ENCODE measurements around the gene BZW2.

DNA sequence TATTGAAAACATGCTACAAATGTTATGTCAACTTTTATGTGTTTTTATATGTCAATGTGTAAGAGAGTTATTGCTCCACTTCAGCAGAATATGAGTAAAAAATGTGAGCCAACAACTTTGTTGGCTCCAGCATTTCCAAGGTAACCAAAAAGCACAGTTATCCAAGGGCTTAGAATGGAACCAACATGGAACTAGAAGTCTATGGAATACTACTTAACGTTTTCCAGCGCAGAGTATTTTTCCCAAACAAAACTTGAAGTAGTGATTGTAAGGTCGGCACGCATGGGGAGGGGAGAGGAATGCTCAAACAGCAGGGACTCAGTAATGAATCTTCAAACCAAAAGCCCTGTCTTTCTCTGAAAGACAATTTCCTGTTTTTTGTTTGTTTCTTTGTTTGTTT lies 62.5 kb downstream of the BZW2 start:
- TF ChIP-seq, protein P1, sequence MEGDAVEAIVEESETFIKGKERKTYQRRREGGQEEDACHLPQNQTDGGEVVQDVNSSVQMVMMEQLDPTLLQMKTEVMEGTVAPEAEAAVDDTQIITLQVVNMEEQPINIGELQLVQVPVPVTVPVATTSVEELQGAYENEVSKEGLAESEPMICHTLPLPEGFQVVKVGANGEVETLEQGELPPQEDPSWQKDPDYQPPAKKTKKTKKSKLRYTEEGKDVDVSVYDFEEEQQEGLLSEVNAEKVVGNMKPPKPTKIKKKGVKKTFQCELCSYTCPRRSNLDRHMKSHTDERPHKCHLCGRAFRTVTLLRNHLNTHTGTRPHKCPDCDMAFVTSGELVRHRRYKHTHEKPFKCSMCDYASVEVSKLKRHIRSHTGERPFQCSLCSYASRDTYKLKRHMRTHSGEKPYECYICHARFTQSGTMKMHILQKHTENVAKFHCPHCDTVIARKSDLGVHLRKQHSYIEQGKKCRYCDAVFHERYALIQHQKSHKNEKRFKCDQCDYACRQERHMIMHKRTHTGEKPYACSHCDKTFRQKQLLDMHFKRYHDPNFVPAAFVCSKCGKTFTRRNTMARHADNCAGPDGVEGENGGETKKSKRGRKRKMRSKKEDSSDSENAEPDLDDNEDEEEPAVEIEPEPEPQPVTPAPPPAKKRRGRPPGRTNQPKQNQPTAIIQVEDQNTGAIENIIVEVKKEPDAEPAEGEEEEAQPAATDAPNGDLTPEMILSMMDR (IDR thresholded peaks at IDR 0.05) = no peak
- TF ChIP-seq POLR2AphosphoS5 (IDR thresholded peaks at IDR 0.05) (no peak), POLR2A (IDR thresholded peaks at IDR 0.05) (no peak), EP300 (IDR thresholded peaks at IDR 0.05) (no peak)

All from upper lobe of left lung (tissue), 4 donors.